Gastroesophageal sphincter (tissue), 4 donors: Measurements from ENCODE around the gene ASIC1. TPM values are rescaled to one million over a fixed set of nuclear protein-coding genes. Genes with fewer than 3 reads are reported as not detected.

ENCODE experiments used
- ATAC-seq: fragments of 150-250 bp; one replicate; pipeline ENCODE4 v1.9.1; 2016; ENCODE audit warnings: mild to moderate bottlenecking, moderate library complexity
- H3K27ac ChIP-seq, 4 donors: fragments of 200-600 bp; sonication (generic) in 3 of 4; 1 replicate in 3 of 4; 2 replicates in 1 of 4; pipeline ENCODE4 v1.5.1; 2016 to 2019
- H3K27me3 ChIP-seq: fragments of 200-600 bp; sonication (generic); one replicate; pipeline ENCODE4 v1.5.1; 2019
- H3K36me3 ChIP-seq, 2 donors: fragments of 200-600 bp; sonication (generic); one replicate each; pipeline ENCODE4 v1.5.1; 2019; ENCODE audit warnings: control low read depth in 1 of 2
- H3K4me1 ChIP-seq, 3 donors: fragments of 200-600 bp; sonication (generic); 1 replicate in 2 of 3; 2 replicates in 1 of 3; pipeline ENCODE4 v1.5.1; 2016 to 2019; ENCODE audit warnings: control low read depth in 2 of 3
- H3K4me3 ChIP-seq, 2 donors: fragments of 200-600 bp; sonication (generic); one replicate each; pipeline ENCODE4 v1.5.1; 2019; ENCODE audit warnings: mild to moderate bottlenecking in 1 of 2, moderate library complexity in 1 of 2
- H3K9me3 ChIP-seq, 3 donors: fragments of 200-600 bp; sonication (generic); one replicate each; pipeline ENCODE4 v1.5.1; 2017 to 2019; ENCODE audit warnings: control low read depth in 2 of 3
- CTCF ChIP-seq, 4 experiments: fragments of 200-600 bp in 2 of 4; fragments of 450-650 bp in 2 of 4; sonication (generic) in 1 of 4; IDR thresholded peaks; one replicate each; pipeline ENCODE4 v1.5.1; 2017 to 2019; ENCODE audit warnings: antibody characterized with exemption in 4 of 4, mild to moderate bottlenecking in 2 of 4, moderate library complexity in 2 of 4
- EP300 ChIP-seq: sonication (generic); formaldehyde crosslinking; IDR thresholded peaks from one replicate; pipeline ENCODE4 v1.6.1; 2017; ENCODE audit warnings: antibody characterized with exemption, mild to moderate bottlenecking
- POLR2A ChIP-seq, 2 donors: fragments of 450-650 bp; IDR thresholded peaks; one replicate each; pipeline ENCODE4 v1.6.1; 2017; ENCODE audit warnings: antibody characterized with exemption in 2 of 2, mild to moderate bottlenecking in 2 of 2, moderate library complexity in 1 of 2
- POLR2AphosphoS5 ChIP-seq: sonication (generic); formaldehyde crosslinking; IDR thresholded peaks from one replicate; pipeline ENCODE4 v1.6.1; 2017; ENCODE audit warnings: antibody characterized with exemption
- WGBS, 2 donors: methylation state at CpG; one replicate each; pipeline ENCODE4 v1.1.5; 2018; ENCODE audit warnings: low coverage in 1 of 2; 5-methylcytosine and 5-hydroxymethylcytosine counted together
- total RNA-seq, 4 donors: library from RNA; depleted of rRNA; stranded (reverse); fragments of >200 nt; gene quantifications; one replicate each; pipeline ENCODE4 v1.1.0, GENCODE V29; 2016

ASIC1 gene
- total RNA-seq, 4 donors from 2014 or later: 0.82 to 4.9 (median 3.1) TPM

GRCh38 chr12:50043854-50044253 is 13.5 kb upstream of the ASIC1 start:
- H3K36me3 ChIP-seq: no peaks in the 10 kb centered on the region
- no peak overlapping the region for H3K4me3 ChIP-seq
- H3K4me1 ChIP-seq: no peaks in the 10 kb centered on the region
- H3K27ac ChIP-seq: no peak overlapping the region
- H3K9me3 ChIP-seq: no peaks in the 10 kb centered on the region
- H3K27me3 ChIP-seq: peaks cover 5% of the 10 kb centered on the region
- TF ChIP-seq POLR2A (IDR thresholded peaks at IDR 0.05): no peak
- TF ChIP-seq POLR2AphosphoS5: no peak
- TF ChIP-seq CTCF (IDR thresholded peaks at IDR 0.05): no peak
- TF ChIP-seq EP300: no peak
- no peak for ATAC-seq
- WGBS, 2 donors: 70 to 80% methylated on average over 2 to 5 of the region's 6 CpGs

- Histone ChIP-seq H3K9me3 (no peaks in the 10 kb centered on the region), H3K4me3 (no peak overlapping the region), H3K4me1 (peaks cover 0 to 16% (median 3%) of the 10 kb centered on the region in 3 donors), H3K27ac (no peak overlapping the region), H3K27me3 (peaks cover 27% of the 10 kb centered on the region), H3K36me3 (no peaks in the 10 kb centered on the region)
- TF ChIP-seq POLR2A (IDR thresholded peaks at IDR 0.05) (no peak), CTCF (IDR thresholded peaks at IDR 0.05) (no peak), EP300 (no peak), POLR2AphosphoS5 (no peak)
- 91 to 95% methylated on average over 4 to 7 of the region's 7 CpGs for WGBS, 2 donors
- no peak for ATAC-seq
Observed at GRCh38 chr12:50047693-50048250, 9.6 kb upstream of the ASIC1 start.

GRCh38 chr12:50049254-50050118 is 7.9 kb upstream of the ASIC1 start:
- no peak for TF ChIP-seq CTCF (IDR thresholded peaks at IDR 0.05)
- no peak for TF ChIP-seq EP300
- no peak for TF ChIP-seq POLR2A (IDR thresholded peaks at IDR 0.05)
- TF ChIP-seq POLR2AphosphoS5: no peak
- WGBS, 2 donors: 75 to 93% methylated on average over 2 of the region's 3 CpGs
- H3K4me3 ChIP-seq: no peak overlapping the region
- H3K27me3 ChIP-seq: peaks cover 27% of the 10 kb centered on the region
- H3K4me1 ChIP-seq: peaks cover 0 to 16% (median 3%) of the 10 kb centered on the region in 3 donors
- no peaks in the 10 kb centered on the region for H3K9me3 ChIP-seq
- H3K36me3 ChIP-seq: no peaks in the 10 kb centered on the region
- H3K27ac ChIP-seq: no peak overlapping the region
- no peak for ATAC-seq

GRCh38 chr12:50050119-50050385 is 7.3 kb upstream of the ASIC1 start:
- Histone ChIP-seq H3K4me1 (peaks cover 0 to 16% (median 3%) of the 10 kb centered on the region in 3 donors), H3K4me3 (peak overlapping the region in 1 of 2 donors; percentile 36), H3K9me3 (no peaks in the 10 kb centered on the region), H3K27ac (peak overlapping the region in 1 of 4 donors; percentile 64), H3K36me3 (no peaks in the 10 kb centered on the region), H3K27me3 (peaks cover 30% of the 10 kb centered on the region)
- TF ChIP-seq POLR2AphosphoS5: no peak
- no peak for TF ChIP-seq CTCF (IDR thresholded peaks at IDR 0.05)
- no peak for TF ChIP-seq POLR2A (IDR thresholded peaks at IDR 0.05)
- no peak for TF ChIP-seq EP300
- 55 to 80% methylated on average over 1 to 3 of the region's 3 CpGs for WGBS, 2 donors
- no peak for ATAC-seq
